ENCODE measurements around the gene CASP10.
"Not testable (repeated sequence)": the region's sequence is repeated elsewhere in the genome, so short reads cannot be mapped to it uniquely, and the experiment has no call there.

The CASP10 gene

DNA sequence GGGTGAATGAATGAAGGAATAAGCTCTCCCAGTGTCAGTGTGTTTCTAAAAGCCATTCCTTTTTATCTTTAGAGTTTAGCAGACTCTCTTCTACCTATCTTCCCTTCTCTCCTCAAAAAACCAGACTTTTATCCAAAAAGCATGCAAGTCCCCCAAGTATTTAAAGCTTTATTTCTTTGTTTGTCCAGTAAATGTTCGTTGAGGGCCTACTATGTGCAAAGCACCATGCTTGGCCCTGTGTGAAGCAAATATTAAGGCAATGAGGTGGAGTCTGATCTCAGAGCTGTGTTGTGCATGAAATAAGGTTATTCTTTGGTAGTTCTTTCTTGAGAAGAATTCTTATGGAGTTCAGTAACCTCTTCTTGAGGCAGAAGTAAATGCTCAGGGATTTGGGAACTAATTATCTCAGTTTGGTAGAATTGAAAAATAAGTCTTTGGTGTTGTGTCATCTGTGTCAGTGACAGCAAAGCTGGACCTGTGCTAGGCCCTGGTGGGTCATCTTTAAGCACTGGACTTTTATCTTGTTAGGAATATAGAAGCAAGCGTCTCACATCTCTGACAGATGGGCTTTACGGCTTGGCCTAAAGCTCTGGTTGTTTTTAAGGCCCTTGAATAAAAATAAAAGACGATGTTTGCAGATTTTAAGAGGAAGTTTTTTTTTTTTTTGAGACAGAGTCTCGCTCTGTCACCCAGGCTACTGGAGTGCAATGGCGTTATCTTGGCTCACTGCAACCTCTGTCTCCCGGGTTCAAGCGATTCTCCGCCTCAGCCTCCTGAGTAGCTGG is 28.1 kb upstream of the CASP10 start:
- no peak for DNase-seq

- no peak for DNase-seq
These were observed 26.9 kb upstream of the CASP10 start for GRCh38 chr2:201156036-201156435.

DNA sequence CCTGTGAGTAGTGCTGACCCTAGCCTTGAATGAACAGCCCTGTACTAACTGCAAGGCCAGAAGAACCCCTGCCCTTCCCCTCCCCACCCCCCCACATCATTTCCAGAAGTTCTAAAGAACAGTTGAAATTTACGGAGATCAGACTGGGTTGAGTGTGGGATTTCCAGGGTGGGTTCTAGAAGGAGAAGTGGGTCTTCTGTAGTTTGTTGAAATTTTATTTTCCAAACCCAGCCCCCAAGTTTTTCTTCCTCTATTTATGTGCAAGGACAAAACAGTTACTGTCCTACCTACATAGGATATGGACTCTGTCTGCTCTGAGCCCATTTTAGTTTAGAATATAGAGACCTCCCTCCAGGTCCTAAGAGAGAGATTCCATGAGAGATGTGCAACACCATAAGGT is 26.3 kb upstream of the CASP10 start:
- no peak for DNase-seq

DNA sequence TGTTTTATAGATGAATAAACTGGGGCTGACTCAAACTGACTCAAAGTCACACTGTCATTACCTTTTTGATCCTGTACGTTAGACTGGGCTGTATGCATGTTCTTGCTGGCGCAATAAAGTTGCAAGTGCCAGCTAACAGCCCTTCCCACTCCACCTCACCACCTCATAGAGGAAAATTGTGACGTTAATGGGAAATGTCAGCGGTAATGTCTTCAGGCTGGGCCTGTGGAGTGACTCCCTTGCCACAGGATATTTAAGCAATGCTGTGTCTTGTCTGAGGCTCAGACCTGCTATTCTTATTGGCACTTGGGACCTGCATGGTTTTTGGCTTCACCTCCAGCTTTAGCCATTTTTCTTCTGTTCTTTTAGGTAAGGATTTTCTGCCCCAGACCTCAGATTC is 25.2 kb upstream of the CASP10 start:
- DNase-seq: no peak

DNA sequence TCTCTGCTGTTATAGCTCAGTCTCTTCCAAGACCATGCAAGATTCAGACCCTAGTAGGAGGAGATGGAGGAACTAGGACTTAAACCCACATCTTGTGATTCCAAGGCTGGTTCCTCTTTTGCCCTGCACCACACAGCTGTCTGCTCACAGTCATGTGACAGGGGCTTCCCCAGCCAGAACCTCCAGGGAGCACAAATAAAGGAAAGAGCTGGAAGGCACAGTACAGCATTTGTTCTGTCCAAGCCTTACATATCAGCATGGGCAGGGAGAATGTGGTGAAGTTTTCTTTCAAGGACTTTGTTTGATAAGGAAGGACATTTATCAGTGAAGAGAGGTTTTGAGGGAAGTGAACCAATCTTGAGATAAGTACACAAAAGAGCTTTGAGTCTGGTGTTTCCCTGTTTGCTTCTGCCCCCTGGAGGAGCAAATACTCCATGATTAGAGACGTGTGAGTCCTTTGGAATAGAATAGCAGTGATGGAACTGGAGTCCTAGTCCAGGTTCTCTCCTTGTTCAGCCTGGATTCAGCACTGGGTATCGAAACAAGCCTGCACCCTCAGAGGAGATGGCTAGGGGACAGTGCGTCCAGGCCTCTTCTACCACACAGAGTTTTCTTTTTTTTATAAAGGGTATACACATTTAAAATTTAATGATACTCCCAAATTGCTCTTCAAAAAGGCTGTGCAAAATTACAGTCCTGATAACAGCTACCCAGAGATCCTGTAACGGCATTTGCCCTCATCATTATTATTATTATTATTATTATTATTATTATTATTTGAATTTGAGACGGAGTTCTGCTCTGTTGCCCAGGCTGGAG is 24.6 kb upstream of the CASP10 start:
- DNase-seq: peak; percentile 46

GRCh38 chr2:201164166-201164565 is 18.8 kb upstream of the CASP10 start:
- no peak for DNase-seq

GRCh38 chr2:201167546-201167945 is 15.4 kb upstream of the CASP10 start:
- DNase-seq: no peak

DNA sequence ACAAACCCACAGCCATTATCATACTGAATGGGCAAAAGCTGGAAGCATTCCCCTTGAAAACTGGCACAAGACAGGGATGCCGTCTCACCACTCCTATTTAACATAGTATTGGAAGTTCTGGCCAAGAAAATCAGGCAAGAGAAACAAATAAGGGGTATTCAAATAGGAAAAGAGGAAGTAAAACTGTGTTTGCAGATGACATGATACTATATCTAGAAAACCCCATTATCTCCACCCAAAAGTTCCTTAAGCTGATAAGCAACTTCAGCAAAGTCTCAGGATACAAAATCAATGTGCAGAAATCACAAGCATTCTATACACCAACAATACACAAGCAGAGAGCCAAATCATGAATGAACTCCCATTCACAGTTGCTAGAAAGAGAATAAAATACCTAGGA is 14.4 kb upstream of the CASP10 start:
- DNase-seq: not testable (repeated sequence)

GRCh38 chr2:201171259-201171814 is 11.6 kb upstream of the CASP10 start:
- no peak for DNase-seq

DNA sequence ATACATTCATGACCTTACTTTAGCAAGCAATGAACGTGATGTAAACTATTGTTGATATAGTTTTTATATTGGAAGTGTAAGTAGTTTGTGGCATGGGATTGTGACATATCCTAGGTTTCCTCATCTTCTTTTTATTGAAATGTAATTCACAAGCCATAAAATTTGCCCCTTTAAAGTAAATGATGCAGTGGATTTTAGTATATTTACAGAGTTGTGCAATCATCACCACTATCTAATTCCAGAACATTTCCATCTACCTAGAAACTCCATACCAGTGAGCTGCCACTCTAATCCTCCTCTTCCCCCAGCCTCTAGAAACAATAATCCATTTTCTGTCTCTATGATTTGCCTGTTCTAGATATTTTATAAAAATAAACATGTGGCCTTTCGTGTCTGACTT is 10.7 kb upstream of the CASP10 start:
- DNase-seq: no peak

DNA sequence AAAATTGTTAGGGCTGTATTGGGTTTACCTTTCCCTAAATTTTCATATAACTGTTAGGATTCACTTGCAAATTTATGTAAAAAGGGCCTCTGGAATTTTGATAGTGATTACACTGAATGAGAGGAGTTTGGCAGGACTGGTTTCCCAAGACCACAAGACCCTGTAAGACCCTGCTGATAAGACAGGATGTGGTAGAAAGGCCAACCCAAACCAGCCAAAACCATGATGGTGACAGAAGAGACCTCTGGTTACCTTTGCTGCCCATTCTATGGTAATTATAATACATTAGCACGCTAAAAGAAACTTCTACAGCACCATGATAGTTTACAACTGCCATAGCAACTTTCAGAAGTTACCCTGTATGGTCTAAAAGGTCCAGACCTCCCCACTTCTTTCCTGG is 8.3 kb upstream of the CASP10 start:
- DNase-seq: no peak

DNA sequence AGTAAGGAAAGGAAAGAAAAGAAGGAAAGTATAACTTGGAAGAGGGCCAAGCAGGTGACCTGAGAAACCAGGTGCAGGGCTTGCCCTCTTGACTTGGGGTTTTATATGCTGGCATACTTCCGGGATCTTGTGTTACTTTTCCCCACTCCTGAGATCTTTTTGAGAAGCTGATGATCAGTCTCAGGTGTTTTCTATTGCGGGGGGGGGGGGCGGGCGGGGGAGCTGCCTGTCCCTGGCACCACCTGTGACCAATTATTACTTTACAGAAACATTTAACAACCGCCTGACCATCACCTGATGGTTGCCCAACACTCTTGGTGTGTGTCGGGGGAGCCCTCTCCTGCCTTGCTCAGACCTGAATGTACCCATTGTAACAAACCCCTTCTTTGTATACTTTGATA is 6.9 kb upstream of the CASP10 start:
- DNase-seq: no peak

DNA sequence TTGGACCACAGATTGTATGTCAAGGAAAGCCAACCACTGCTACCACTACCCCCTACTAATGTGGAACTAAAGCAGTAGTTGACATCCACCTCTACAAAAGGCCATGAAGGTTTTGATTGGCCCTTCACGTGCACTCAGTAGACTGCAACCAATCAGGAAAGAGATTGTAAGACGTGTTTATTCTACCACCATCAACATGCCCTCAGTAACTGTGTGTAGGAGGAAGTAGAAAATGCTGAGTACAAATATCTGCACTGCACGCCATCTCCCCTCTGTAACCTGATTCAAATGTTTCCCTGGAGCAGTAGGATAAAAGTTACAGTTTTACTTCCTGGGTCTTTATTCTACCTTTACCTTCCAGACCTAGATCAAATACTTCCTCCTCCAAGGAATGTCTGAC is 2.9 kb upstream of the CASP10 start:
- DNase-seq: no peak

- DNase-seq: no peak
These were observed 405 bp downstream of the CASP10 start for GRCh38 chr2:201183365-201183727.

DNA sequence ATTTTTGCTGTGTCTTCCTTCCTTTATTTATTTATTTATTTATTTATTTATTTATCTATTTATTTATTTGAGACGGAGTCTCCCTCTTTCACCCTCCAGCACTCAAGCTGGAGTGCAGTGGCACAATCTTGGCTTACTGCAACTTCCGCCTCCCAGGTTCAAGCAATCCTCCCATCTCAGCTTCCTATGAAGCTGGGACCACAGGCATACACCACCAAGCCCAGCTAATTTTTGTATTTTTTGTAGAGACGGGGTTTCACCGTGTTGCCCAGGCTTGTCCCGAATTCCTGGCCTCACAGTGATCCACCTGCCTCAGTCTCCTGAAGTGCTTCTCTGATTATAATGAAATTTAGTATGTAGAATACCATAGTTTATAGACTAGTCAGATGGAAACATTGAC is 894 bp downstream of the CASP10 start:
- DNase-seq: not testable (repeated sequence)

GRCh38 chr2:201184248-201184647 is 1.3 kb downstream of the CASP10 start:
- not testable (repeated sequence) for DNase-seq

GRCh38 chr2:201185863-201186262 is 2.9 kb downstream of the CASP10 start:
- DNase-seq: no peak

DNA sequence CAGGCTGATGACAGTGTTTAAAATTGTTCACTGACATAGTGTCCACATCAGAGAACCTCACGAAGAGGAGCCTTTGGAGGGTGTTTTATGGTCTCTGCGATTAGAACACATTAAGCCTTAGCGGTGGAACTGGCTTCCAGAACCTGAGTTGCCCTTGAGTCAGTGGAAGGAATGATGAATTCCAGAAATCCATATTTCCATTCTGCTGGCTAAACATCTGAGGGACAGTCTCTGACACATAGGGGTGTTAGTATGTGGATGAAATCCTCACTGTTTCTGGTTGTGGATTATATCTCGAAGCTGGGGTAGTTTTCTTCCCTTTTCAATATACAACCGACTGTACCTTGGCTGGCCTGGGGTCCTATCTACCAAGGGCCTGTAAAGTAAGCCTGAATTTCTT is 4.0 kb downstream of the CASP10 start:
- DNase-seq: no peak

DNA sequence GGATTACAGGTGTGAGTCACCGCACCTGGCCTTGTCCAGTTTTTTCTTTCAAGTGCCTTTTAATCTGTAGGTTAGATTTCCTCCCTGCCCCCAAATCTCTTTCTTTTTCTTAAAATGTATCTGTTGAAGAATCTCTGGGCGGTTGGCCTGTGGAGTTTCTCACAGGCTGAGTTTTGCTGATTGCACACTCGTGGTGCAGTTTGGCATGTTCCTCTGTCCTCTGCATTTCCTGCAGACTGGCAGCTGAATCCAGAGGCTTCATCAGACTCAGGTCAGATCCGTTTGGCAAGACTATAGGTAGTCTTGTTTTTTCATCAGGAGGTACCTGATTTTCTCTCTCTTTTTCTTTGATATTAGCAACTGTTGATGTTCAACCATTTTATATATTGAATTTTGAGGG is 5.5 kb downstream of the CASP10 start:
- no peak for DNase-seq

DNA sequence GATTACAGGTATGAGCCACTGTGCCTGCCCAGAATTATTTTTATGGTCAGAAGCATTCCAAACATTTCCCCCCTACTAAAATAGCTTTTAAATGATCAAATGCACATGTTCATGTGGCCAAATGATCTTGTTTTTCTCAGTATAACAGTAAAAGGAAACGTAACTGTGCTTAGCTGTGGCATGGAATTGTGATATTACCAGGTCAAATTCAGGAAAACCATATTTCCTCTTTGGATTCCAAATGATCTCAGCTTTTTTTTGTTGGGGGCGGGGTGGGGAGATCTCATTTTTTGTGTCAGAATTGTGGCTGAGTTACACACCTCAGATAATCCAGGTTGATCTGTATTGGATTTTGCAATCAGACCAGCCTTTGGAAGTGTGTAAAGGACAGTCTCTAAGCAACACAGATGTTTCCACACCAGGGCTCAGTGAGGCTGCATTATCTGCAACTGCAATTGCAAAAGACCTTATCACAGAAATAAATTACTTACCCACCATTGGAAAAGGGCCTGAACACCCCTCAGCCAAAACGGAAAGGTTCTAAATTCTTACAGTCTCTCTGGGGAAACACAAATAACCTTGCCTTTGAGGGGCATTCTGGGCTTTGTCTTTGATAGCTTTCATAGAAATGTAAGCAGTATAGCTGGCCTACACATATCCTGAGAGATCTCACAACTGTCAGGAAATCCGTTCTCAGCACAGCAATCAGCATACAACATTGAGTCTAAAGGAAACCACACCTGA is 8.4 kb downstream of the CASP10 start:
- DNase-seq: peak; percentile 8

GRCh38 chr2:201194097-201194496 is 11.2 kb downstream of the CASP10 start:
- DNase-seq: no peak

DNA sequence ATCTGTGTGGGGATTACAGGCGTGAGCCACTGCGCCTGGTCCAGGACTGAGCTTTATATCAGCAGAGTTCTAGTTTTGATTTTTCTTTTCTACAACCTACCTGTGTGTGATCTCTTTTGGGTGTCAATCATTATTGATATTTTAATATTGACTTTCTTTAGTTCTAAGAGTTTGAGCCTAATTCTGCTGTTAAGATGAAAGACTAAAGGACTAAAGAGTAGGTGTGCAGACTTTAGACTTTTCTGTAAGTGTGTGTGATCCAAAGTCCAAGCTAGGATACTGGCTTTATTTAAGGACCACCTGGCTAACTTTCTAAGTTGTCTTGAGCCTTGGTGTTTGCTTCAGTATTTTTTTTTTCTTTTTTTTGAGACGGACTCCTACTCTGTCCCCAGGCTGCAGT is 12.4 kb downstream of the CASP10 start:
- no peak for DNase-seq

DNA sequence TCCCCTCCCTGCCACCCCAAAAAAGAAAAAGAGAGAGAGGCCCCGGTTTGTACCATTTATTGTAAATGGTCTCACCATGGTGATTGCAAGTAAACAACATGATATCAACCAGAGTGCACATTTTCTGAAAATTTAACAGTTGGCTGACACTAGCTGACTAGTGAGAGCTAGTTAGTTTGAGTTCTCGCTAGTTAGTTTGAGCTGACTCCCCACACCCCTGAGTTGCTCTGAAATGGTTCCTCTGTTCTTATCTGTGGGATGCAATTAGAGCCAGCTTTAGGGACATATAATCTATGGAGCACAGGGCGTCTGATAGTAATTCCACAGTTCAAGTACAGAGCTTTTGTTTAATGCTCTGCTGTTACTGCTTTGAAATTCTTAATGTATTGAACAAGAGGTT is 13.1 kb downstream of the CASP10 start:
- DNase-seq: no peak
